MM.1S (cell line): ENCODE data around the gene ATAD3C.

Experiments
- DNase-seq: peaks from one replicate; pipeline ENCODE4 v3.0.0-alpha.2; 2015
- H2AFZ ChIP-seq: fragments of 300-600 bp; sonication (generic); 2 replicates; pipeline ENCODE4 v1.6.0; 2016; ENCODE audit warnings: antibody characterized with exemption, low read length
- H3F3A ChIP-seq: fragments of 300-600 bp; sonication (generic); 2 replicates; pipeline ENCODE4 v1.6.1; 2016; ENCODE audit warnings: mild to moderate bottlenecking, antibody characterized with exemption, low read length, moderate library complexity, mixed read lengths; ENCODE audit not compliant: insufficient read depth
- H3K27ac ChIP-seq: fragments of 300-600 bp; sonication (generic); 2 replicates; pipeline ENCODE4 v1.5.1; 2016; ENCODE audit warnings: mild to moderate bottlenecking, low read length
- H3K27me3 ChIP-seq: fragments of 300-600 bp; sonication (generic); replicated peaks from 2 replicates; pipeline ENCODE4 v1.6.0; 2016; ENCODE audit warnings: low read length; ENCODE audit not compliant: insufficient read depth
- H3K36me3 ChIP-seq: fragments of 300-600 bp; sonication (generic); replicated peaks from 2 replicates; pipeline ENCODE4 v1.6.1; 2016; ENCODE audit warnings: mild to moderate bottlenecking, low read length, mixed read lengths; ENCODE audit not compliant: insufficient read depth
- H3K4me1 ChIP-seq: fragments of 300-600 bp; sonication (generic); 2 replicates; pipeline ENCODE4 v1.6.1; 2016; ENCODE audit warnings: low read length, mixed read lengths
- H3K4me2 ChIP-seq: fragments of 300-600 bp; sonication (generic); 2 replicates; pipeline ENCODE4 v1.6.0; 2016; ENCODE audit warnings: low read depth, low read length
- H3K4me3 ChIP-seq: fragments of 300-600 bp; sonication (generic); 2 replicates; pipeline ENCODE4 v1.5.1; 2016; ENCODE audit warnings: low read length, mixed read lengths
- H3K79me2 ChIP-seq: fragments of 300-600 bp; sonication (generic); 2 replicates; pipeline ENCODE4 v1.6.1; 2016; ENCODE audit warnings: mixed run types, low read length, mixed read lengths
- H3K9ac ChIP-seq: fragments of 300-600 bp; sonication (generic); 2 replicates; pipeline ENCODE4 v1.6.1; 2016; ENCODE audit warnings: low read length, mixed read lengths
- H3K9me2 ChIP-seq: fragments of 300-600 bp; sonication (generic); replicated peaks from 2 replicates; pipeline ENCODE4 v1.6.1; 2016; ENCODE audit warnings: mild to moderate bottlenecking, low read length, mixed read lengths; ENCODE audit not compliant: insufficient read depth
- H3K9me3 ChIP-seq: fragments of 300-600 bp; sonication (generic); replicated peaks from 2 replicates; pipeline ENCODE4 v1.6.1; 2016; ENCODE audit warnings: mild to moderate bottlenecking, low read length, mixed read lengths; ENCODE audit not compliant: insufficient read depth
- H4K20me1 ChIP-seq: fragments of 300-600 bp; sonication (generic); 2 replicates; pipeline ENCODE4 v1.6.1; 2016; ENCODE audit warnings: mild to moderate bottlenecking, low read length, moderate library complexity, mixed read lengths; ENCODE audit not compliant: insufficient read depth
- CTCF ChIP-seq: fragments of 300-600 bp; sonication (generic); IDR thresholded peaks from 2 replicates; pipeline ENCODE4 v1.5.1; 2016; ENCODE audit warnings: antibody characterized with exemption, low read length, mixed read lengths
- EZH2 ChIP-seq: fragments of 300-600 bp; sonication (generic); optimal IDR thresholded peaks from 2 replicates; pipeline ENCODE3; 2017; ENCODE audit warnings: low read depth, mild to moderate bottlenecking, antibody characterized with exemption, low read length, mixed read lengths
- EZH2phosphoT487 ChIP-seq: fragments of 300-600 bp; sonication (generic); IDR thresholded peaks from 2 replicates; pipeline ENCODE4 v1.6.1; 2018; ENCODE audit warnings: antibody characterized with exemption, low read length

Gene ATAD3C

GRCh38 chr1:1437904-1438376 lies 11.5 kb upstream of the ATAD3C start:
- no peak overlapping the region for H2AFZ ChIP-seq
- H3K4me1 ChIP-seq: no peaks in the 10 kb centered on the region; the same call in 1 of the 2 replicates

GRCh38 chr1:1438531-1439381 lies 10.7 kb upstream of the ATAD3C start:
- H3K9me2 ChIP-seq: no peaks in the 10 kb centered on the region
- no peaks in the 10 kb centered on the region for H3F3A ChIP-seq
- TF ChIP-seq CTCF: no peak
- no peak for TF ChIP-seq EZH2phosphoT487
- TF ChIP-seq EZH2: no peak
- no peak overlapping the region for H3K9ac ChIP-seq
- no peak overlapping the region for H3K4me2 ChIP-seq
- DNase-seq: no peak
- H3K9me3 ChIP-seq: no peaks in the 10 kb centered on the region
- no peaks in the 10 kb centered on the region for H4K20me1 ChIP-seq
- H3K27ac ChIP-seq: no peak overlapping the region
- no peak overlapping the region for H3K4me3 ChIP-seq
- no peaks in the 10 kb centered on the region; the same call in 1 of the 2 replicates for H3K4me1 ChIP-seq
- no peaks in the 10 kb centered on the region for H3K36me3 ChIP-seq
- H3K27me3 ChIP-seq: peaks cover 46% of the 10 kb centered on the region
- H2AFZ ChIP-seq: no peak overlapping the region
- no peaks in the 10 kb centered on the region for H3K79me2 ChIP-seq

More at GRCh38 chr1:1437904-1438376, 11.5 kb upstream of the ATAD3C start:
- Histone ChIP-seq H4K20me1 (no peaks in the 10 kb centered on the region), H3K9me2 (no peaks in the 10 kb centered on the region), H3K79me2 (no peaks in the 10 kb centered on the region), H3K4me3 (no peak overlapping the region), H3K36me3 (no peaks in the 10 kb centered on the region), H3K27me3 (peaks cover 52% of the 10 kb centered on the region), H3K4me2 (no peak overlapping the region), H3K9me3 (no peaks in the 10 kb centered on the region), H3K9ac (no peak overlapping the region), H3K27ac (no peak overlapping the region), H3F3A (no peaks in the 10 kb centered on the region)
- no peak for TF ChIP-seq CTCF
- TF ChIP-seq EZH2phosphoT487: no peak
- no peak for TF ChIP-seq EZH2
- DNase-seq: no peak

GRCh38 chr1:1439546-1440261 lies 9.8 kb upstream of the ATAD3C start:
- TF ChIP-seq EZH2 (no peak), CTCF (no peak)
- Histone ChIP-seq H3K4me2 (no peak overlapping the region), H3K4me3 (no peak overlapping the region)

More at GRCh38 chr1:1439546-1440261, 9.8 kb upstream of the ATAD3C start:
- Histone ChIP-seq H3K27me3 (peaks cover 42% of the 10 kb centered on the region), H3K9me2 (no peaks in the 10 kb centered on the region), H3K36me3 (no peaks in the 10 kb centered on the region), H4K20me1 (no peaks in the 10 kb centered on the region), H2AFZ (no peak overlapping the region), H3K4me1 (no peaks in the 10 kb centered on the region; the same call in 1 of the 2 replicates), H3K9ac (no peak overlapping the region), H3K79me2 (no peaks in the 10 kb centered on the region), H3F3A (no peaks in the 10 kb centered on the region), H3K27ac (no peak overlapping the region), H3K9me3 (no peaks in the 10 kb centered on the region)
- no peak for DNase-seq
